Caco-2 (cell line): ENCODE results near the gene PRICKLE1. TPM values are rescaled to one million over a fixed set of nuclear protein-coding genes. Genes with fewer than 3 reads are reported as not detected.

Source experiments
- BruUV-seq: library from RNA; stranded (reverse); fragments of 400-500 nt; replicated peaks from 2 replicates; lab custom pipeline; 2021; lab: Mats Ljungman, UMichigan
- CTCF ChIA-PET: fragments of 300-600 bp; sonication (Branson Sonifier 250); formaldehyde crosslinking; loops from one replicate; lab custom pipeline; 2022; ENCODE audit warnings: antibody characterized with exemption; lab: Charles Lee
- POLR2A ChIA-PET: fragments of 300-600 bp; sonication (Branson Sonifier 250); formaldehyde crosslinking; loops from one replicate; lab custom pipeline; 2022; ENCODE audit warnings: antibody characterized with exemption; lab: Charles Lee
- DNase-seq, 2 experiments: peaks; one replicate each; pipeline versions ENCODE4 v3.0.0 to v3.0.0-alpha.2; 2020 to 2022
- H3K27me3 ChIP-seq: replicated peaks from 2 replicates; pipeline ENCODE4 v1.6.0; 2011; ENCODE audit warnings: low read length; ENCODE audit not compliant: control insufficient read depth, insufficient read depth
- H3K36me3 ChIP-seq: 2 replicates; pipeline ENCODE4 v1.5.1; 2011; ENCODE audit warnings: low read length; ENCODE audit not compliant: control insufficient read depth, insufficient read depth
- H3K4me1 ChIP-seq: fragments of 250-450 bp; sonication (Bioruptor Pico); 2 replicates; pipeline ENCODE4 v1.5.1; 2020; ENCODE audit warnings: mild to moderate bottlenecking
- H3K4me3 ChIP-seq: 2 replicates; pipeline ENCODE4 v1.5.1; 2011; ENCODE audit warnings: low read depth, mild to moderate bottlenecking, control low read depth, low read length
- H3K9me3 ChIP-seq: fragments of 250-450 bp; sonication (Bioruptor Pico); 2 replicates; pipeline ENCODE4 v1.5.1; 2020; ENCODE audit warnings: mild to moderate bottlenecking, moderate library complexity
- H3K27ac Mint-ChIP-seq: one replicate; pipeline ENCODE4 v1.8.0; 2022; ENCODE audit warnings: mixed read lengths; ENCODE audit not compliant: unreplicated experiment
- H3K27me3 Mint-ChIP-seq: one replicate; pipeline ENCODE4 v1.8.0; 2022; ENCODE audit warnings: mixed read lengths; ENCODE audit not compliant: insufficient read depth, unreplicated experiment
- H3K36me3 Mint-ChIP-seq: one replicate; pipeline ENCODE4 v1.8.0; 2022; ENCODE audit warnings: mild to moderate bottlenecking, mixed read lengths; ENCODE audit not compliant: insufficient read depth, unreplicated experiment
- H3K4me1 Mint-ChIP-seq: one replicate; pipeline ENCODE4 v1.8.0; 2022; ENCODE audit warnings: low read depth, mixed read lengths; ENCODE audit not compliant: unreplicated experiment
- H3K4me3 Mint-ChIP-seq: one replicate; pipeline ENCODE4 v1.8.0; 2022; ENCODE audit warnings: mild to moderate bottlenecking, moderate library complexity, mixed read lengths; ENCODE audit not compliant: unreplicated experiment
- H3K9me3 Mint-ChIP-seq: one replicate; pipeline ENCODE4 v1.8.0; 2022; ENCODE audit warnings: mixed read lengths; ENCODE audit not compliant: unreplicated experiment
- intact Hi-C: fragments of 100-400 bp; cut with micrococcal nuclease; formaldehyde crosslinking; loops from one replicate; pipeline ENCODE4 v1.10.0; 2022; ENCODE audit not compliant: unreplicated experiment
- total RNA-seq: library from RNA; stranded (reverse); gene quantifications from 2 replicates; pipeline ENCODE4 v1.2.3, GENCODE V29; 2022
- TF ChIP-seq, protein P1 (sequence below), 2 experiments: fragments of 200-600 bp in 1 of 2; IDR thresholded peaks; 1 replicate in 1 of 2; 2 replicates in 1 of 2; pipeline versions ENCODE4 v1.5.1 to v1.8.0; 2011 to 2022; ENCODE audit warnings: antibody characterized with exemption in 1 of 2, control low read depth in 1 of 2, inconsistent platforms in 1 of 2, low read depth in 1 of 2, low read length in 1 of 2, mild to moderate bottlenecking in 1 of 2, moderate library complexity in 1 of 2; ENCODE audit not compliant: insufficient read depth in 1 of 2, severe bottlenecking in 1 of 2, unreplicated experiment in 1 of 2

Gene PRICKLE1
- total RNA-seq, 1 experiment from 2014 or later = 4.5 TPM

DNA sequence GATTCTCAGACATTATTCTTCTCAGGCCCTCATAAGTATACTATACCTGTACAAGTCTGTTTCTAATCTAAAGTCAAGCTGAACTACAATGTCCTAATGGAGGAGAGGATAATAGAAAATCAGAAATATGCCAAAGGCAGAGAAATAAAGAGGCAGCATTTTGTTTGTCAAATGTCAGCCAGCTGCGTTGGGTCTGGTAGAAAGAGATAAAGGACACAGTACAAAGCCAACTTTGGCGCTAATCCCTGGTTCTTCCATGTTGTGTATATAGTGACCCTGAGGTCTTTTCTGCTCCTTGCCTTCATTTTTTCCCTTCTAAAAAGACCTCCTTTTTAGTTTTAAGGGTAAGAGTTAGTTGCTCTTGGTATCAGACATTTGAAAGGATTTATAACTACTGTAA lies 103.1 kb downstream of the PRICKLE1 start:
- Mint-ChIP-seq H3K9me3 (no peaks in the 10 kb centered on the region), H3K27me3 (no peaks in the 10 kb centered on the region), H3K4me1 (no peaks in the 10 kb centered on the region), H3K36me3 (peaks cover 9% of the 10 kb centered on the region), H3K27ac (no peak overlapping the region), H3K4me3 (no peak overlapping the region)
- Histone ChIP-seq H3K4me1 (peaks cover 6% of the 10 kb centered on the region; the same call in 1 of the 2 replicates), H3K36me3 (no peaks in the 10 kb centered on the region), H3K27me3 (no peaks in the 10 kb centered on the region), H3K4me3 (no peak overlapping the region), H3K9me3 (no peaks in the 10 kb centered on the region)
- intact Hi-C loops = no loop called here
- BruUV-seq = no TSS peak
- ChIA-PET POLR2A (no interaction called here), CTCF (no interaction called here)
- no peak for DNase-seq
- TF ChIP-seq, protein P1, sequence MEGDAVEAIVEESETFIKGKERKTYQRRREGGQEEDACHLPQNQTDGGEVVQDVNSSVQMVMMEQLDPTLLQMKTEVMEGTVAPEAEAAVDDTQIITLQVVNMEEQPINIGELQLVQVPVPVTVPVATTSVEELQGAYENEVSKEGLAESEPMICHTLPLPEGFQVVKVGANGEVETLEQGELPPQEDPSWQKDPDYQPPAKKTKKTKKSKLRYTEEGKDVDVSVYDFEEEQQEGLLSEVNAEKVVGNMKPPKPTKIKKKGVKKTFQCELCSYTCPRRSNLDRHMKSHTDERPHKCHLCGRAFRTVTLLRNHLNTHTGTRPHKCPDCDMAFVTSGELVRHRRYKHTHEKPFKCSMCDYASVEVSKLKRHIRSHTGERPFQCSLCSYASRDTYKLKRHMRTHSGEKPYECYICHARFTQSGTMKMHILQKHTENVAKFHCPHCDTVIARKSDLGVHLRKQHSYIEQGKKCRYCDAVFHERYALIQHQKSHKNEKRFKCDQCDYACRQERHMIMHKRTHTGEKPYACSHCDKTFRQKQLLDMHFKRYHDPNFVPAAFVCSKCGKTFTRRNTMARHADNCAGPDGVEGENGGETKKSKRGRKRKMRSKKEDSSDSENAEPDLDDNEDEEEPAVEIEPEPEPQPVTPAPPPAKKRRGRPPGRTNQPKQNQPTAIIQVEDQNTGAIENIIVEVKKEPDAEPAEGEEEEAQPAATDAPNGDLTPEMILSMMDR (IDR thresholded peaks at IDR 0.05; ENCODE audit: insufficient read depth in 1 of 2, low read depth in 1 of 2, low read length in 1 of 2, severe bottlenecking in 1 of 2, unreplicated experiment in 1 of 2) = no peak

DNA sequence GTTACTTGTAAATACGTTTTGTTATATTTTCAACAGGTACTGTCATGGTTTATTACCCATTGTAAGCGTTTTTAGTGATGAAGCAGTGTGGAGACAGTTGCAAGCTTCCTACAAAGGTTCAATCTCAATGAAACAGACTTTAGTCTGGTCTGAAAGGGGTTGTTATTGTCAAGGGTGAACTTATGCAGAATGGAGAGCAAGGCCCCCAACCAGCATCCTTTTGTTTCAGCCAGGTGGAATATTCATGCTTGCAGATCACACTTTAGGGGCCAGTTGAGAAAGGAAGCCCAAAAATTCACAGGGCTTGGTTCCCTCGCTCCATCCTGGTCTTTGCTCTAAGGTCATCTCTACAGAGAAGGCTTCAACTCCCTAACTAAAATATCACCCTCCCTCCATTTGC lies 103.7 kb downstream of the PRICKLE1 start:
- H3K27me3 Mint-ChIP-seq = no peaks in the 10 kb centered on the region
- H3K27ac Mint-ChIP-seq = no peak overlapping the region
- no peak overlapping the region for H3K4me3 Mint-ChIP-seq
- H3K36me3 Mint-ChIP-seq = peaks cover 9% of the 10 kb centered on the region
- Histone ChIP-seq H3K9me3 (no peaks in the 10 kb centered on the region), H3K36me3 (no peaks in the 10 kb centered on the region), H3K27me3 (no peaks in the 10 kb centered on the region), H3K4me1 (peaks cover 6% of the 10 kb centered on the region; the same call in 1 of the 2 replicates), H3K4me3 (no peak overlapping the region)
- no peaks in the 10 kb centered on the region for H3K9me3 Mint-ChIP-seq
- H3K4me1 Mint-ChIP-seq = no peaks in the 10 kb centered on the region
- intact Hi-C loops = no loop called here
- DNase-seq = no peak
- ChIA-PET POLR2A (no interaction called here), CTCF (no interaction called here)
- no TSS peak for BruUV-seq
- TF ChIP-seq, protein P1 (IDR thresholded peaks at IDR 0.05; ENCODE audit: insufficient read depth in 1 of 2, low read depth in 1 of 2, low read length in 1 of 2, severe bottlenecking in 1 of 2, unreplicated experiment in 1 of 2) = no peak

DNA sequence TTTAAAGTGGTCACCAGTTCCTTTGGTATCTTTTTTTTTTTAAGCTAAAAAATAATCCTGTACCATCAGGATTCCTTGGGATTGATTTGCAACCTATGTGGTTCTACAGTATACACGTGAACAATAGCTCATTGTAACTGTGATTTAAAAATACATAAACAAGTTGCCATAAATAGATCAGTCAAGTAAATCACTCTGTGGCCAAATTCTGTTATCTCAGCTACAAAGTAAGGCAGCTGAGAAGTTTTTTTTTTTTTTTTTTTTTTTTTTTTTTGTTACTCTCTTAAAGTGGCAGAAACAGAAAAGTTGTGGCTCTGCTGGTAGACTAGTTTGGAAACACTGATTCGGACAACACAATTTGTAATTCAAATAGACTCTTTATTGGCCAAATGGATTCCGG lies 104.5 kb downstream of the PRICKLE1 start:
- TF ChIP-seq, protein P1 (IDR thresholded peaks at IDR 0.05; ENCODE audit: insufficient read depth in 1 of 2, low read depth in 1 of 2, low read length in 1 of 2, severe bottlenecking in 1 of 2, unreplicated experiment in 1 of 2) = no peak
- no peaks in the 10 kb centered on the region for H3K4me1 Mint-ChIP-seq
- CTCF ChIA-PET = interaction anchor here (0.6 to 3.4 kb wide), 2 partner anchors 10 to 85 kb away, joined by 4 to 58 read pairs; no protein-coding TSS in a partner anchor
- H3K27me3 ChIP-seq = no peaks in the 10 kb centered on the region
- no peaks in the 10 kb centered on the region for H3K27me3 Mint-ChIP-seq
- H3K36me3 ChIP-seq = no peaks in the 10 kb centered on the region
- H3K27ac Mint-ChIP-seq = no peak overlapping the region
- POLR2A ChIA-PET = interaction anchor here (0.5 to 0.6 kb wide), 2 partner anchors 25 to 32 kb away, joined by 5 to 6 read pairs; no protein-coding TSS in a partner anchor
- no TSS peak for BruUV-seq
- H3K4me3 Mint-ChIP-seq = no peak overlapping the region
- no peak overlapping the region for H3K4me3 ChIP-seq
- no peaks in the 10 kb centered on the region for H3K9me3 ChIP-seq
- peaks cover 6% of the 10 kb centered on the region; the same call in 1 of the 2 replicates for H3K4me1 ChIP-seq
- H3K9me3 Mint-ChIP-seq = no peaks in the 10 kb centered on the region
- H3K36me3 Mint-ChIP-seq = peaks cover 9% of the 10 kb centered on the region
- no peak for DNase-seq
- intact Hi-C loops = loop anchor here (5.0 kb wide), 2 partner anchors 102 to 437 kb away; partner anchors contain the start of gene PRICKLE1
